Neural cell (in vitro differentiated cells): ENCODE measurements around the gene ACHE.

Source experiments
- CTCF ChIP-seq: fragments of 450-650 bp; IDR thresholded peaks from 2 replicates; pipeline ENCODE4 v1.5.1; 2014; ENCODE audit warnings: antibody characterized with exemption, mild to moderate bottlenecking, moderate library complexity; ENCODE audit not compliant: poor library complexity, severe bottlenecking
- EP300 ChIP-seq: fragments of 450-650 bp; conservative IDR thresholded peaks from 2 replicates; pipeline ENCODE4 v1.6.1; 2014; ENCODE audit warnings: antibody characterized with exemption, mild to moderate bottlenecking, moderate library complexity; ENCODE audit not compliant: poor library complexity, severe bottlenecking
- EZH2 ChIP-seq: fragments of 200-600, 300-800 bp; shearing (Covaris generic), sonication (generic); IDR thresholded peaks from 2 replicates; pipeline ENCODE4 v1.6.1; 2014; ENCODE audit warnings: antibody characterized with exemption, low read length, borderline replicate concordance, mild to moderate bottlenecking; ENCODE audit not compliant: insufficient read depth, poor library complexity, severe bottlenecking
- POLR2AphosphoS5 ChIP-seq: IDR thresholded peaks from 2 replicates; pipeline ENCODE4 v1.6.1; 2012
- REST ChIP-seq: IDR thresholded peaks from 2 replicates; pipeline ENCODE4 v1.6.1; 2012; ENCODE audit warnings: borderline replicate concordance

GRCh38 chr7:100865938-100866728 lies 29.6 kb downstream of the ACHE start:
- TF ChIP-seq EZH2: no peak
- TF ChIP-seq POLR2AphosphoS5: no peak
- TF ChIP-seq CTCF: no peak
- TF ChIP-seq REST: no peak
- TF ChIP-seq EP300: no peak
